Testis (tissue), 2 donors: ENCODE data around the gene KCNJ1.

ENCODE experiments used
- POLR2A ChIP-seq: fragments of 450-650 bp; IDR thresholded peaks from one replicate; pipeline ENCODE4 v1.6.1; 2017; ENCODE audit warnings: antibody characterized with exemption, mild to moderate bottlenecking, moderate library complexity
- TF ChIP-seq, protein P1 (sequence below), 3 experiments: fragments of 450-650 bp in 2 of 3; fragments of 200-600 bp in 1 of 3; sonication (generic) in 1 of 3; IDR thresholded peaks; one replicate each; pipeline ENCODE4 v1.5.1; 2016 to 2019; ENCODE audit warnings: antibody characterized with exemption in 3 of 3, mild to moderate bottlenecking in 2 of 3, moderate library complexity in 1 of 3

DNA sequence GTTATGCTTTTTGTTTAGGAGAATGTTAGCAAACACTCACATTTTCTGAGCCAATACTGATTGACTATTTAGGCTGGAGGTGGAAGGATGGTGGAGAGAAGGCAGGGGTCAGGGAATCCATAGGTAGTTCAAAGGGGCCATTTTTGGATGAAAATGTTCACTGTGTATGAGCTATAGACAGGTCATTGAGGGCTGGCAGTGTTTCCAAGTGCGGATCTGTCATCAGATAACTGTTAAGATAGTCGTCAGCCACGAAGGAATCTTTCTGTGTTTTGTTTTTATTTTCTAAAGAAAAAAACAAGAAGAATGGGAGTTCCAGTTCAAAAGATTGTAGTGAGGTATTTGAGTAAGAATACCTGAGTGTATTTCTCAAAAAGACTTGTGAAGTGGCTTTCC lies 27.2 kb upstream of the KCNJ1 start:
- TF ChIP-seq, protein P1, sequence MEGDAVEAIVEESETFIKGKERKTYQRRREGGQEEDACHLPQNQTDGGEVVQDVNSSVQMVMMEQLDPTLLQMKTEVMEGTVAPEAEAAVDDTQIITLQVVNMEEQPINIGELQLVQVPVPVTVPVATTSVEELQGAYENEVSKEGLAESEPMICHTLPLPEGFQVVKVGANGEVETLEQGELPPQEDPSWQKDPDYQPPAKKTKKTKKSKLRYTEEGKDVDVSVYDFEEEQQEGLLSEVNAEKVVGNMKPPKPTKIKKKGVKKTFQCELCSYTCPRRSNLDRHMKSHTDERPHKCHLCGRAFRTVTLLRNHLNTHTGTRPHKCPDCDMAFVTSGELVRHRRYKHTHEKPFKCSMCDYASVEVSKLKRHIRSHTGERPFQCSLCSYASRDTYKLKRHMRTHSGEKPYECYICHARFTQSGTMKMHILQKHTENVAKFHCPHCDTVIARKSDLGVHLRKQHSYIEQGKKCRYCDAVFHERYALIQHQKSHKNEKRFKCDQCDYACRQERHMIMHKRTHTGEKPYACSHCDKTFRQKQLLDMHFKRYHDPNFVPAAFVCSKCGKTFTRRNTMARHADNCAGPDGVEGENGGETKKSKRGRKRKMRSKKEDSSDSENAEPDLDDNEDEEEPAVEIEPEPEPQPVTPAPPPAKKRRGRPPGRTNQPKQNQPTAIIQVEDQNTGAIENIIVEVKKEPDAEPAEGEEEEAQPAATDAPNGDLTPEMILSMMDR (IDR thresholded peaks at IDR 0.05) = no peak
- no peak for TF ChIP-seq POLR2A
